T47D (cell line): ENCODE results near the gene SACS.
"Not testable (repeated sequence)": the region's sequence is repeated elsewhere in the genome, so short reads cannot be mapped to it uniquely, and the experiment has no call there.

Source experiments
- DNase-seq, 2 experiments: peaks; one replicate each; pipeline versions ENCODE4 v3.0.0 to v3.0.0-alpha.2; 2011 to 2012; ENCODE audit warnings: low read depth in 1 of 2, low spot score in 1 of 2
- JUND ChIP-seq: IDR thresholded peaks from 2 replicates; pipeline ENCODE4 v1.6.1; 2012; ENCODE audit warnings: low read depth
- in situ Hi-C: cut with HindIII; loops from 2 replicates; pipeline ENCODE4 v1.10.0; 2016; ENCODE audit warnings: low sequenced_read_pairs, low pct_unique_long_range_greater_than_20kb

SACS gene

DNA sequence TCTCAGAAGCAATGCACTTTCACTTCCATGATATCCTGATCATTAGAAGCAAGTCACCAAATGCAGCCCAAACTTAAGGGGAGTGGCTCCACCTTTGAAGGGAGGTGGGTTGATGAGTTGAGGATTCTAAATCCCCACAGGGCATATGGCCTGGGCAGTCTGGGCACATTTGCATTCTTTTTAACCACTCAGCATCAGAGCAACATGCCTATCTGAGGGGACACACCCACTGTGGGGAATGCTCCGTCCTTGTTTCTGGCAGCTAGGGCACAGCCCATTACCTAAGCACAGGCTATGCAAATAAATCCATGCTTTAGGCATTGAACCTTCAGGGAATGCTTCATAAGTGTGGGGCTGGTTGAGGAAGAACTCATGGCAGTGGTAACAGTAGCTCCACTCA lies 12.3 kb upstream of the SACS start:
- no peak for TF ChIP-seq JUND
- in situ Hi-C loops: no loop called here
- no peak for DNase-seq

GRCh38 chr13:23443878-23444277 lies 10.4 kb upstream of the SACS start:
- DNase-seq: no peak
- in situ Hi-C loops: no loop called here
- TF ChIP-seq JUND: no peak

DNA sequence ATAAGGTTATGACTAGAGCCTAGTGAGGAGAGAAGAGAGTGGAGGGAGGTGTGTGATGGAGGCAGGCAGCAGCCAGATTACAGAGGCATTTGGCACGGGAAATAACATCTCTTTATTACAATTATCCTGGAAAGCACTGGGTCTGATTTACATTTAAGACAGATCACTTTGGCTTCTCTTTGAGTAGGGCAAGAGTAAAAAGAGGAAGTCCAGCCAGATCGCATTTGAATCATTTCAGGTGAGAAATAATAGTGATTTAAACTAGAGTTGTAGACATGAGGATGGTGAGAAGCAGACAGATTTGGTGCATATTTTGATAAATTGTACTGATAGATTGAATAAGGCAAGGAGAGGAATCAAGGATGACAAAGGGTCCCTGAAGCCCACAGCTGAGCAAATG lies 9.6 kb upstream of the SACS start:
- TF ChIP-seq JUND: no peak
- DNase-seq: no peak
- in situ Hi-C loops: no loop called here

- in situ Hi-C loops: no loop called here
- no peak for DNase-seq
These were observed 7.5 kb upstream of the SACS start for GRCh38 chr13:23440821-23441618.

DNA sequence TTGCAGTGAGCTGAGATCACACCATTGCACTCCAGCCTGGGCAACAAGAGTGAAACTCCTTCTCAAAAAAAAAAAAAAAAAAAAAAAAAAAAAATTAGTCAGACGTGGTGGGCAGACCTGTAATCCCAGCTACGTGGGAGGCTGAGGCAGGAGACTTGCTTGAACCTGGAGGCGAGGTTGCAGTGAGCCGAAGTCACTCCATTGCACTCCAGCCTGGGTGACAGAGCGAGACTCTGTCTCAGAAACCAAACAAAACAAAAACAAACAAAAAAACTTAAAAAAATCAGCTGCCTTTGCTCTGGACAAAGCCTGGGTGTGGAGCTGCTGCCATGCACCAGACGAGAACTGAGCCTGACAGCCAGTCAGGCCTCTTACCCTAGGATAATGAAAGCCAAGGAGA lies 6.8 kb upstream of the SACS start:
- in situ Hi-C loops, DNase-seq: not testable (repeated sequence)

More at GRCh38 chr13:23440821-23441618, 7.5 kb upstream of the SACS start:
- no peak for TF ChIP-seq JUND

- no peak for TF ChIP-seq JUND
- no peak for DNase-seq
- in situ Hi-C loops: no loop called here
These were observed 4.4 kb upstream of the SACS start for GRCh38 chr13:23437916-23438315.

DNA sequence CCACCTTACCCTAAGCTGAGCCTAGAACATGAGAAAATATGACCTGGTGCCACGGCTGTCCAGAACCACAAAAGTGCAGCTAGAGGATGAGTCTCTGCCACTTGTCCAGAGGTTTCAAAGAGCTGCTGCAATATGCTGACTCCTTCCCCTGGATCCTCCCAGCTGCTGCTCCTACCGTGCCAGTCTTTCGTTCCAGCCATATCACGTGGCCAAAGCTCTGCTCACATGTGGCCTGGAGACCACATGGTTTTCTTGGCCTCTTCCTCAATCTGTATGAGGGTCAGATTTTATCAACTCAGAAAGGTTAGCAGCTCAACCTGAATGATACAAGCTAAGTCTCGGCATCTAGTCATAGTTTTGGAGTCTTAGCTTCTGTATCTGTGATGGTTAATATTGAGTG lies 3.2 kb upstream of the SACS start:
- in situ Hi-C loops: no loop called here

GRCh38 chr13:23434491-23434890 lies 989 bp upstream of the SACS start:
- in situ Hi-C loops: no loop called here
- no peak for DNase-seq
- no peak for TF ChIP-seq JUND

More for the DNA sequence above, 3.2 kb upstream of the SACS start:
- DNase-seq: no peak
- no peak for TF ChIP-seq JUND

DNA sequence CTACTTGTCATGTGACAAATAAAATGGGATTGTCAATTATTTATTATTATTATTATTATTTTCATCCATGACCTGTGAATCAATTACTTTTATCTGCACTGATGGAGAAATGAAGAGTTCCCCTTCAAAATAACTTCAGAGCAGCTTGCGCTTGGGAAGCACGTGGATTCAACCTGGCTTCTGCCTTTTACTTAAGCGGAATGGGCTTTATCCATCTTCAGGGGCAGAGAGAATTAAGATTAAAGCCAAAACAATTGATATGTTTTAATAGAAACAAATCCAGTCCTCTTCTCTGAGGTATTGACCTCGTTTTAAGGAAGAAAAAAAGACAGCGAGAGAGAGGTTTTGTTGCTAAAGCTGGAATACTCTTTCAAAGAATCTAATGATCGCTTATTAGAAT lies 876 bp downstream of the SACS start:
- no peak for DNase-seq
- no peak for TF ChIP-seq JUND
- in situ Hi-C loops: no loop called here

- no peak for TF ChIP-seq JUND
- in situ Hi-C loops: no loop called here
- no peak for DNase-seq
These were observed 2.8 kb downstream of the SACS start for GRCh38 chr13:23430664-23431063.

GRCh38 chr13:23427881-23428528 lies 5.5 kb downstream of the SACS start:
- in situ Hi-C loops: no loop called here
- DNase-seq: no peak
- no peak for TF ChIP-seq JUND

DNA sequence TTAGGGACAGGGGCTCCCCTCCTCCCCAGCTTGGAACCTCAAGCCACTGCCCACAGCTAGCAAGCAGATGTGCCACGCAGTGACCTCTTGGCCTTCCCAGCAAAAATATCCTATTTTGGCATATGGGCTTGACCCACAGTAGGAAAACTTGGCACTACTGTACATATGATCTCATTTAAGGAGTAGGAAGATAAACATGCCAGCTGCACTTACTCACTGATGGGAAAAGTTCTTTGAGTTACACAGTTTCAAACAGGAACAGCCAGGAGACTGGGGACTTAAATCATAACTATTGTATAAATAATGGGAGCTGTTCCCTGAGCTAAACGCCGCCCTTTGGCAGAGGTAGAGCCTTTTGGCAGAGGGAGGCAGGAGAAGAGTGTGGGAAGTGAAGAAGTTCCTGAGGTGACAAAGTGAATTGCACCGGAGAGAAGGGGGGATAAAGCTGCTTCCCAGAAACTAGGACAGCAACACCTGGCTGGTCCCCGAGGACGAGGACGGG lies 6.1 kb downstream of the SACS start:
- in situ Hi-C loops: no loop called here
- peak in 1 of 2 experiments; percentile 15 for DNase-seq
- no peak for TF ChIP-seq JUND

DNA sequence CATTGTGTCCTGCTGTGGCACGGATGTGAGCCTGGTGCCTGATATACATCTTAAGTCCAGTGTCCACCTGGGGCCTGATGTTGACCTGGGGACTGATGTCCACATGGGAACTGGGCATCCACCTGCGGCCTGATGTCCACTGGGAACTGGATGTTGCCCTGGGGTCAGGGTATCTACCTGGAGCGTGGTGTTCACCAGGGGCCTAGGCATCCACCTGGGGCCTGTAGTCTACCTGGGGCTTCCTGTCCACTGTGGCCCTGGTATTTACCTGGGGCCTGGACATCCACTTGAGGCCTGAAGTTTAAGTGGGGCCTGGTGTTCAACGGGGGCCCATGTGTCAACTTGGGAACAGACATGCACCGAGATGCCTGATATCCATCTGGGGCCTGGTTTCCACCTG lies 11.9 kb downstream of the SACS start:
- no peak for TF ChIP-seq JUND
- in situ Hi-C loops: no loop called here
- DNase-seq: no peak
